Measurements from ENCODE around the gene IMPDH1.

IMPDH1 gene

DNA sequence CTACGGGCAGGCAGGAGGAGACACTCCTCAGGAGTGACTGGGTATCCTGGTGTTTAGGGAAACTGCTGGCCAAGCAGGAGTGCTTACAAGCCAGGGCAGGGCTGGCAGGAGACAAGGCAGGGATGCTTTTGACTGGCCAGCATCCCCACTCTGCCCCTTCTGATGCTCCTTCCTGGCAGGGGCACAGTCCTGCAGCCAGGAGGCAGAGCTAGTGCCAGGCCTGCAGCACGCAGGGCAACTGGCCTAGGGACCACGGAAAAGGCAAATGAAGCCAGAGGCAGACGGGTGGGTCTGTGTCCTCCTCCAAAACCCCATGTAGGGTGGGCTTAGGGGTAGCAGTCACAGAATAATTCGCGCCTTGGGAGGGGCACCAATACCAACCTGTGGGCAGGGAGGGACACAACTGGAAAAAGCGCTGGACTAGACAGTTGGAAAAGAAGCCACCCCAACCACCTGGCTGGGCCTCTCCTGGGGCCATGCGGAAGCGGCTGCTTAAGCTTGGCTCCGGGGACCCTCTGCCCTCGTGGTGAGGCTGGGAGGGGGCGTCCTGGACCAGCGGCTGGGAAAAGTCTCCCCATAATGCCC lies 4.8 kb downstream of the IMPDH1 start:
- DNase-seq = no peak

- no peak for DNase-seq
Measured at GRCh38 chr7:128404143-128404681, 5.6 kb downstream of the IMPDH1 start.

DNA sequence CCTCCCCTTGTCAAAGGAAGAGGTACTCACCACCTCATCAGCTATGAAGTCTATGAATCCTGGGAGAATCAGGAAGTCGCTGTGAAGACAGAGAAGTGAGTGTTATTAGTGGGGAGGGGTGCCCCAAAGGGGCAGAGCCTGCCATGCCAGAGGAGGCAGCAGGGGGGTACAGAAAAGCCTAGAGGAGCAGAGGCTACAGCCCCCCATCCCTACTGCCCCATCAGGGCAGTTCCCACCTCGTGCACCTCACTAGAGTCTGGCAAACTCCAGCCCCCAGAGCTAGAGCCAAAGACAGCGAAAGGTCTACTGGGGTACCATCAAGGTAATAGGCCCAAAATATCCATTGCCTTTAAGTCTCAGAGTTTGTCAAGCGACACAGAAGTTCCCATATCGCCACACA lies 6.1 kb downstream of the IMPDH1 start:
- DNase-seq = no peak

DNA sequence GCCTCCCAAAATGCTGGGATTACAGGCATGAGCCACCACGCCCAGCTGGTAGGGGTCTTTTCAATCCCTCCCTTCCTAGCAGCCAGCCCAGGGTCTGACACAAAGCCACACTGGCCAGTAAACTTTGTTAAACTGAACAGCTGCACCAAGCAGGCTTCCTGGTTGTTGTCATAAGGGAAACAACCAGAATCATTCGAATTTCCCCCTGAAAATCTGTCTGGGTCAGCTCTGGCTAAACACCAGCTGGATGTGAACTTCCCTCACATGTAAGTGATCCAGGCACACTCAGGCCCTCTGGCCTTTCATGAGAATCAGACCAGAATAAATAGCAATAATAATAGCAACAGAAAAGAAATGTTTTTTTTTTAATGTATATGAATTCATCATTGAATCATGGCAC lies 7.4 kb downstream of the IMPDH1 start:
- no peak for DNase-seq

DNA sequence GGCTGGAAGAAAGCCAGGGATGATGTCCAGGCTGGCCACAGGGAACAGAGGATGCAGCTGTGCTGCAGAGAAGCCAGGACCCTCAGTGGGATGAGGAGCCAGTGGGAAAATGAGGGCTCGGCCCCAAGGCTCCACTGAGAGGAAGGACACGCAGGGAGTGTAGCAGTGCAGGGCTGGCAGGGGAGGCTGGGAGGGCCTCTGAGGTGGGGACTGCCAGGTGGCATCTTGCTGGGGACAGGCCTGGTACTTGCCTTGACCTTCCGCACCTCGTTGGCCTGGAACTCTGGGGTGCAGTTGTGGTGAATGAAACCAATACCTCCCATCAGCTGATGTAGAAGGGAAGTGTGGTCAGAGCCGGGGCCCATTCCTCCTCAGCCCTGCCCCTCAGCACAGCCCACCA lies 9.2 kb downstream of the IMPDH1 start:
- no peak for DNase-seq

DNA sequence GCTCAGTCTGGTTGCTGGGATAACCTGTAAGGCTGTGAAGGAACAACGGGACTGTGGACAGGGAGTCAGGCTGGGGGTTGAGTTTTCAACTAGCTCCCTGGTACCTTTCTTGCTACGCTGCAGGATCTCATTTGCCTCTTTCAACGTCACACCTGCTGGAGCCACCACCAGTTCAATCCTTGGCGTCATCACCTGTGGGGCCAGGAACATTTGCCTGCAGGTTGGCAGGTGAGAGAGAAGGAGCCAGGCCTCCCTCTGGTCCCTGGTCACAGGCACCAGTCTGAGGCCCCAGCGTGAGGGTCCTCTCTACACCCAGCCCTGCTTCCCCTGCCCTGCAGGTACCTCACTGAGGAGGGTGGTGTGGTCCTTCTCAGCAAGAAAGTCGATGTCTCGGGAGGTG lies 9.8 kb downstream of the IMPDH1 start:
- no peak for DNase-seq

DNA sequence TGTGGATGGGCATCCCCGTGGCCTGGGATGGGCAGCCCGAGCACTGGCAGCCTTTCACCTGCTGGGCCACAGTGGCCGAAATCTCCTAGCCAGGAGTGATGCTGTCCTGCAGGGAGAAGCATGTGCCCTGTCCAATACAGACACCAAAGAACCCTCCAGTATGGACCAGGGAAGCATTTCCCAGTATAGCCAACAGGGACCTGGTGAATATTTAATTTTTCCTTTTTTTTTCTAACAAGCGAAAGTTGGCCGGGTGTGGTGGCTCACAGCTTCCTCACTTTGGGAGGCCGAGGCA lies 11.0 kb downstream of the IMPDH1 start:
- DNase-seq = no peak

DNA sequence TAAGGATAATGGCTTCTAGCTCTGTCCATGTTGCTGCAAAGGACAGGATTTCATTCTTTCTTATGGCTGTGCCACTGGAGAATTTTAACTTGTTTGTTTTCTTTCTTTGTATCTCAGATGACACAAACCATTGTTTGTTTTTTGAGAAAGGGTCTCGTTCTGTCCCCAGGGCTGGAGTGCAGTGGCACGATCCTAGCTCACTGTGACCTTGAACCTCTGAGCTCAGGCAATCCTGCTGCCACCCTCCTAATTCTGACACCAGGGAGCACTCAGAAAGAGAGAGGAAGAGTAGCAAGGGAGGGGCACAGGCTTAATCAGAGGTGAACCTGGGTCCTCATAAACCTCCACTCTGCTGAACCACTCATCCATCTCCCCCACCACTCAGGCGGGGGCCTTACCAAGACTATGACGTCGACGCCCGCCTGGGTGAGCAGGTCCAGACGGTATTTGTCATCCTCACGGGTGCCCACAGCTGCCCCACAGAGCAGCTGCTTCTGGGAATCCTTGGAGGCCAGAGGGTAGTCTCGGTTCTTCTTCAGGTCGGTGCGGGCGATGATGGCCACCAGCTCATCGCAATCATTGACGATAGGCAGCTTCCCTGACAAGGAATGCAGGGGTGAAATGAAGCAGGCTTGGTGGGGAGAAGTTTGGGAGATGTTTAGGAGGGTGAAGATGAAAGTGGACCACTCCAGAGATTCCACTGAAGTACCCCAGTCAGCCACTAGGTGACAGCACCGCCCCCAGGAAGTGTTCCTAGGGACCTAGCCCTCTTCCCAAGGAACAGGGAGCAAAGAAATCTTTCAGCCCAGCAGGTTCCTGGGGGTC lies 11.6 kb downstream of the IMPDH1 start:
- DNase-seq = peak; percentile 51

DNA sequence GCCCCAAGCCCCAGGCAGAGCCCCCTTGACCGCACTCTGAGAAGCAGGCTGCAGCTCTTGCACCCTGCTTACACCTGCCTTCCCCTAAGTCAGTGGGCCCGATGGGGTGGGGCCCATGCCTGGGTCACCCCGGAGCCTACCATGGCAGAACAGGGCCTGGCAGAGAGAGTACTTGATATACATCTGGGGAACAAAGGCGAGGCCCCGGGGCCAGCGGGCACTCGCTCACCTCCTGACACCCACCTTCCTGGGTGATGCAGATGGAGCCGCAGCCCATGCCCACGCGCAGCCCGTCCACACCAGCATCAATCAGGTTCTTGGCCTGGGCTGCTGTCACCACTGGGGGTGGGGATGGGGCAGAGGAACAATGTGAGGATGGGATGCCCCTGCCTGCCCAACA lies 13.4 kb downstream of the IMPDH1 start:
- no peak for DNase-seq

GRCh38 chr7:128395748-128396147 lies 14.0 kb downstream of the IMPDH1 start:
- no peak for DNase-seq

GRCh38 chr7:128394904-128395496 lies 14.8 kb downstream of the IMPDH1 start:
- no peak for DNase-seq

DNA sequence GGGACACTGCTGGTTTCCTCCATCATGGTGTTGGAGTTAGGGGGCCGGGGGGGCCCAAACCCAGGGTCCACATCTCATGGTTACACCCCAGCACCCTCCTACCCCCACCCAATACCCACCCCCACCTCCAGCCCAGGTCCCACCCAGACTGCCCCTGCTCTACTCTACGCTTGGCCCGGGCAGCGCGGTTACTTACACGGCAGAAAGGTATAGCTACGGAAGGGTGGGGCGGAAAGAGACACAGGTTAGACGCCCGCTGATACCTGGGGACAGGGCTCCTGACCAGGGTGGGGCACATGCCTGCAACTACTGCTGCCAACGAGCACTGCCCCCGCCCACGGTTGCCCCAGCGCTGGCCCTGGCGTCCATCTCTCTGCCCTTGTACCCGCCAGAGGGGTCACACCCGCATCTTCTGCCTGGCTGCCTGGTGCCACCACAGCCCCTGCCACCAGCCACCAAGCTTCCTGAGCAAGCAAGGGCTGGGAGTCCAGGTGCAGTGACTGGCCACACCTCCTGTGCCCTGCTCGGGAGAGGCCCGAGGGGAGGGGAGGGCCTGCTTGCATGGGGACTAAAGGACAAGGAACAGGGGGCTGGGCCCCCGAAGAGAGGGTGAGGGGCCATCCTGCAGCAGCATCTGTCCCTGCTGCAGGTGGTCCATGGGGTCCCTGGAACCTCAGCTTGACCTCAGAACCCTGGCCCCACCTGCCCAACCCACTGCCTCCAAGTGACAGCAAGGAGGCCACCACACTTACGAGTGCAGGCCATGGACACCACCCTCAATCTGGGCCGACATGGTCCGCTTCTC lies 16.1 kb downstream of the IMPDH1 start:
- DNase-seq = no peak

DNA sequence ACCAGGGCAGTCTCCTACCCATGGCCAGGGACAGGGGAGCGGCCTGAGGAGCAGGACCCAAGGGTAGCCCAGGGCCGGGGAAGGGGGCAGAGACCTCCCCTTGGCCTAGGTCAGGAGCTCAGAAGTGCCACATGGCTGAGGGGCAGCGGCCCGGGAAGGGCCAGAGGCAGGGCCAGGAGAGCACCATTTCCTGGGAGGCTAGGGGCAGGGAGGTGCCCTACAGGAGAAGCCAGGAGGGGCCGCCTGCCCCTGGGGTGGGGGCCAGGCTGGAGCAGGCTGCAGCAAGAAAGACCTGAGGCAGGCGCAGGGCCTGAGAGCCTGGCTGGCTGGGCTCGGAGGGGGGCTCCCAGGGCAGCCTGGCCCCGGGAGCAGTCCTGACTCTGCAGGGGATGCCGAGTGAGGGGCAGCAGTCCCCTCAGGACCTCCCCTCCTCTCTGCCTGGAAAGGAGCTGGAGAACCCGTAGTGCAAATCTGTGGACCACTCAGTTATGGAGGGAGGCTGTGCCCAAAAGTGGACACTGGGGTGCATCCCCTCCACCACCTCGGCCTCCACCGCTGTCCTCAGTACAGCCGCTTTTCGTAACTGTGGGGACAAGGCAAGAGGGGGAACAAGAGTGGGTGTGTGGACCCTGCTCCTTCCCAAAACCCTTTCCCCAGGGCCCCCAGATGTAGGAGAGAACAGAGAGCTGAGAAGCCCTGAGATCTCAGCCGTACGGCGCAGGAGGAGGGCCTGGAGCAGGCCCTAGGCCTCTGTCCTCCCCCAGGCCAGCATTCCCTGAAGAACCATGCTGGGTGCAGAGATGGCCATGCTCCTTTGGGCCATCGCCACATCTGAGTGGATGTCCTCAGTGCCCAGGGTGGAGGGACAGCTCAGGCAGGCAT lies 17.1 kb downstream of the IMPDH1 start:
- no peak for DNase-seq

GRCh38 chr7:128391805-128392204 lies 18.0 kb downstream of the IMPDH1 start:
- DNase-seq = no peak

GRCh38 chr7:128390871-128391565 lies 18.8 kb downstream of the IMPDH1 start:
- no peak for DNase-seq

DNA sequence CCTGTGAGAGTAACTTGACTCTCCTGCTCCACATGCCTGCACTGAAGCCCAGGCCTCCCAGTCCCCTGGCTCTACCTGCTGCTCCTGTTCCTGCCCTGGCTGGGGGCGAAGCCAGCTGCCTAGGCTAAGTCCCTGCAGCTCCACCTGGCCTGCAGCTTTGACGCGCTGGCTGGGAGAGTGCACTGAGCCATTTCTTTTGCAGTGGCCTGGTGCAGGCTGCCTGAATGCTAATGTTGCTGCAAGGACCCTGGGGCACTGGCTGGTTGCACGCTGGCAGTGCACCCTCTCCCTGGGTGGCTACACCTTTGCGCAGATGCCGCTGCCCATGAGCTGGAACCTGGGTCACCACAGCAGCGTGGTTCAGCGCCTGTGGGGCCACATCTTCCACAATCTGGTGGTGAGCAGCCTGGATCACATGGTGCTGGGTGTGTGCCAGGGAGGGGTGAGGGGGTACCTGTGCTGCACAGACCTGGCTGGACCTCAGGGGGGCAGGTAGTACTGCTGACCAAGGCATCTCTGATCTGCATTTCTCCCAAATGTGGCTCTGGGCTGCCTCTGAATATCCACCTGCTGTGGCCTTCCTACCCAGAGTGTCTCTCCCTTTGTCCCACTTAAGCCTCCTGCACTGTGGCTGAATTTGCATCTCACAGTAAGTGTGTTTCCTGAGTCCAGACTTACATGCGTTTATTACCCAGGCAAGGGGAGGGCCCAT lies 20.0 kb downstream of the IMPDH1 start:
- no peak for DNase-seq

DNA sequence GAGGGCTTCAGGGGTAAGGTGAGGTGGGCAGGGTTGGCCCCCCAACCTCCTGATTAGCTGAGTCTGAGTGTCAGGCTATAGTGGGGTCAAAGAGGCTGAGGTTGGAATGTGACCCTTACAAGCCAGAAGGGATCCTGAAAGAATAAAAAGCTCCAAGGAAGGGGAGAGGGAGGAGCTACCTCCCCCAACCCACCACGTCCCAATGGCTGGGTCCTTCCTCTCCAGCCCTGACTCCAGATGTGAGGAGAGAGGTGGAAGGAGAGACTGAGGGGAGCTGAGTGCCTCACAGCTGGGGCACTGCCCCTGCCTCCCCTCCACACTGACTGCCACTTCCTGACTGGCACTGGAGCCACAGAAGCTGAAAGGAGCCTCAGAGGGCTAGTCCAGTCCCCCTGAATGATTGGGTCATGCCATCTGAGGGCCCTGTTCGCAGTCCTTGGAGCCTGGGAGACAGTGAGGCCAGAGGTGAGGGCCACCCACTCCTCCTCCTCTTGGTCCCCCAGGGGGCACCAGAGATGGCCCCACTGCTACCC lies 20.6 kb downstream of the IMPDH1 start:
- no peak for DNase-seq

- no peak for DNase-seq
Measured at GRCh38 chr7:128388145-128388485, 21.7 kb downstream of the IMPDH1 start.

DNA sequence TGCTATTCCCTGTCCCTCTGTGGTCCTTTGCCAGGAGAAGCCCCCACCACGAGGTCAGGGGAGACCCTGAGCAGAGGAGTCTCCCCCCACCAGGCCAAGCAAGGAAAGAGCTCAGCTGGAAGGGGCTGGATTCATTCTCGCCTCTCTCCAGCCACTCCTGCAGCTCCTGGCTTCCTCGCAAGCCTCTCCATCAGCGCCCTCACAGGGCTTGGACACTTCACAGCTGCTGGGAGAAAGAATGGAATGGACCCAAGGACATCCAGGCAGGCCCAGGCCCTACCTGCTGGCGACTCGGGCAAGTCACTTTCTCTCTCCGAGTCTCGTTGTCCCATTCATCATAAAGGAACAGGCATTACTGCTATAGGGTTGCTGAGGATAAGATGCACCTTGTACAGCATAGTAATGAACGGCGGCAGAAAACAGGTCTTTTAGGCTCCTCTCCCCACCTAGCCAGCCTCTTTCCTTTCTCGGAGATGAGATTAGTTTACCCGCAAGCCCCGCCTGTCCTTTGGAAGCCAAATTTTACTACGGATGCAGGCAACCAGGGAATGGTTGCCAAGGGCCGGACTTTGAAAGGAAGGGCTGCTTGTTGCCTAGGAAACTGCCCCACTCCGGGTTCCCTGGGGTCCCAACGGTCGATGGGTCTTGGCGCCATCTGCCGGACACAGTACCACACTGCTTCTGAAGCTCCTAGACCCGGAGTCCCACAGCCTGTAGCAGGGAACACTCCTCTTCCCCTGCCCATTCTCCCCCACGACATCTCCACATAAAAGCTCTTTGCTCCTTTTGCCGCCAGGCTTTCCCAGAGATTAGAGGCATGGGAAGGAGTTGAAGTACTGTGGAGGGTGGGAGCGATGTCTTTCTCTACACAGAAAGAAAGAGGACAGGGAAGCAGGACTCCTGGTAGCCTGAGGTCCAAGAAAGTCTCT lies 22.3 kb downstream of the IMPDH1 start:
- DNase-seq = peak; percentile 55

Measured in OCI-M1 (cell line).